ENCODE data around the gene DYNC1H1. TPM values are rescaled to one million over a fixed set of nuclear protein-coding genes. Genes with fewer than 3 reads are reported as not detected.
A peak's percentile ranks its signal among the peaks of the same experiment; 100 is the strongest.

DYNC1H1 gene
- total RNA-seq, 1 donor from 2014 or later = 783 TPM

GRCh38 chr14:102020058-102020971 lies 55.9 kb downstream of the DYNC1H1 start:
- Histone ChIP-seq H3K36me3 (ENCODE audit: control insufficient read depth, insufficient read depth, low read length) (peaks cover 12% of the 10 kb centered on the region), H3K4me3 (ENCODE audit: low read depth, low read length) (no peak overlapping the region), H3K27me3 (ENCODE audit: control insufficient read depth, insufficient read depth, low read length) (no peaks in the 10 kb centered on the region)
- peak; percentile 79 for DNase-seq (ENCODE audit: low read depth)
- TF ChIP-seq CTCF (IDR thresholded peaks at IDR 0.05; ENCODE audit: insufficient read depth, low read length, poor library complexity, severe bottlenecking) = no peak

GRCh38 chr14:102026934-102027333 lies 62.6 kb downstream of the DYNC1H1 start:
- Histone ChIP-seq H3K4me3 (ENCODE audit: low read depth, low read length) (no peak overlapping the region), H3K27me3 (ENCODE audit: control insufficient read depth, insufficient read depth, low read length) (no peaks in the 10 kb centered on the region), H3K36me3 (ENCODE audit: control insufficient read depth, insufficient read depth, low read length) (peaks cover 14% of the 10 kb centered on the region)
- no peak for TF ChIP-seq CTCF (IDR thresholded peaks at IDR 0.05; ENCODE audit: insufficient read depth, low read length, poor library complexity, severe bottlenecking)
- DNase-seq (ENCODE audit: low read depth) = no peak

DNA sequence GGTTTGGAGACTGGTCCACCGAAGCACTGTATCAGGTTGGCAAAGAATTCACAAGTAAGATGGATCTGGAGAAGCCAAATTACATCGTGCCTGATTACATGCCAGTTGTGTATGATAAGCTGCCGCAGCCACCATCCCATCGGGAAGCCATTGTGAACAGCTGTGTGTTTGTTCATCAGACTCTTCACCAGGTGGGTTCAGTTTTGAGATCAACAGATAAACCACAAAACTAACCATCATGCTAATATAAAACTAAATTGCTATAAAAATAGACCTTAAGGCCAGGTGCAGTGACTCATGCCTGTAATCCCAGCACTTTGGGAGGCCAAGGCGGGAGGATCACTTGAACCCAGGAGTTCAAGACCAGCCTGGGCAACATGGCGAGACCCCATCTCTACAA lies 63.6 kb downstream of the DYNC1H1 start:
- TF ChIP-seq CTCF (IDR thresholded peaks at IDR 0.05; ENCODE audit: insufficient read depth, low read length, poor library complexity, severe bottlenecking) = no peak
- no peaks in the 10 kb centered on the region for H3K27me3 ChIP-seq (ENCODE audit: control insufficient read depth, insufficient read depth, low read length)
- no peak overlapping the region for H3K4me3 ChIP-seq (ENCODE audit: low read depth, low read length)
- peaks cover 14% of the 10 kb centered on the region for H3K36me3 ChIP-seq (ENCODE audit: control insufficient read depth, insufficient read depth, low read length)
- no peak for DNase-seq (ENCODE audit: low read depth)

DNA sequence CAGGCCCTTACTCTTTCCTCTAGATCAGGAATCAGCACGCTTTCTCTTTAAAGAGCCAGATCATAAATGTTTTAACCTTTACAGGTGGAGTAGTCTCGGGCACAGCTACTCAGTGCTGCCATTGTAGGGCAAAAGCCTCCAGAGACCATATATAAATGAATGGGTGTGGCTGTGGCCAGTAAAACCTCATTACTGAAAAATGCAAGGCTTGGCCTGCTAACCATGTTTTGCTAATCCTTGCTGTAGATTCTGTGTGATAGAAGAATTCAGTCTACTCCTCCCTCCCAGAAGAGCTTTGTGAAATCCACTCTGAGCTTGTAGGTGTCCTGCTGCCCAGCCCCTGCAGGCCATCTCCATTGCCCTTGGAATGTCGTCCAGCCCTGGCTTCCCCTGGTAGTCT lies 64.4 kb downstream of the DYNC1H1 start:
- H3K27me3 ChIP-seq (ENCODE audit: control insufficient read depth, insufficient read depth, low read length) = no peaks in the 10 kb centered on the region
- H3K36me3 ChIP-seq (ENCODE audit: control insufficient read depth, insufficient read depth, low read length) = peaks cover 16% of the 10 kb centered on the region
- DNase-seq (ENCODE audit: low read depth) = peak; percentile 9
- no peak for TF ChIP-seq CTCF (IDR thresholded peaks at IDR 0.05; ENCODE audit: insufficient read depth, low read length, poor library complexity, severe bottlenecking)
- no peak overlapping the region for H3K4me3 ChIP-seq (ENCODE audit: low read depth, low read length)

GRCh38 chr14:102029956-102030355 lies 65.6 kb downstream of the DYNC1H1 start:
- Histone ChIP-seq H3K36me3 (ENCODE audit: control insufficient read depth, insufficient read depth, low read length) (peaks cover 14% of the 10 kb centered on the region), H3K27me3 (ENCODE audit: control insufficient read depth, insufficient read depth, low read length) (no peaks in the 10 kb centered on the region)

More at GRCh38 chr14:102029956-102030355, 65.6 kb downstream of the DYNC1H1 start:
- no peak for DNase-seq (ENCODE audit: low read depth)
- no peak for TF ChIP-seq CTCF (IDR thresholded peaks at IDR 0.05; ENCODE audit: insufficient read depth, low read length, poor library complexity, severe bottlenecking)
- H3K4me3 ChIP-seq (ENCODE audit: low read depth, low read length) = no peak overlapping the region
